ENCODE results near the gene AFG3L2.

AFG3L2 gene

GRCh38 chr18:12301263-12302005, 75.6 kb downstream of the AFG3L2 start:
- no peak for DNase-seq

- no peak for DNase-seq
Measured at GRCh38 chr18:12299862-12300261, 77.2 kb downstream of the AFG3L2 start.

DNA sequence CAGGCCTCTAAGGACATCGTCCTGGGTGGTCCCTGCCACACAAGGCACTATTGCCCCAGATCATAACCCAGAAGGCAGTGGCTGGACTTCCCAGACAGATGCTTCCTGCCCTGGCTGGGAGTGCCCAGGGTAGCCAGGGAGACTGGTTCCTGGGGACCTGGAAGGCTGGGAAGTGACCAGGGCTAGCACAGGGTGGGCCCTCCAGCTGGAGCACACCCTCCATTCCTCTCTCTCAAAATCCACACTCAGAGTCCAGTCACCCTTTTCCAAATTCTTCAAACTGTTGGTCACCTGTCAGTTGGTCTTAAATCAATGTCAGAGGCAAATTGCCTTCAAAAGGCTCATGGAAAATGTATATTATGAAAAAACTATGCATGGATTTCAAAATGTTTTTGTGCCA, 80.6 kb downstream of the AFG3L2 start:
- no peak for DNase-seq

DNA sequence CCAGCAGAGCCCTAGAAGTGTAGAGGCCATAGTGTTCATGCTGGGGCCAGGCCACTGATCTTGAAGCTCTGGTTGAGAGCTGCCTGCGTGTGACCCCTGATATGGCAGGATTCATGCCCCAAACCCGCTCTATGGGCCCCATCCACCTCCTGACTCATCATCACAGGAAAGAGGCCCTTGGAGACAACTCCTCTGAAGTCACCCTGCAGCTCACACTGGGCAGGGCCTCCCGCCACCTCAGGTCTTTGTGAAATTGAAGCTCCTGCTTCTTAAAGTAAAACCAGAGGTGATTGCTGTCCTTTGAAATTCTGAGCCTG, 81.0 kb downstream of the AFG3L2 start:
- DNase-seq, result no peak

DNA sequence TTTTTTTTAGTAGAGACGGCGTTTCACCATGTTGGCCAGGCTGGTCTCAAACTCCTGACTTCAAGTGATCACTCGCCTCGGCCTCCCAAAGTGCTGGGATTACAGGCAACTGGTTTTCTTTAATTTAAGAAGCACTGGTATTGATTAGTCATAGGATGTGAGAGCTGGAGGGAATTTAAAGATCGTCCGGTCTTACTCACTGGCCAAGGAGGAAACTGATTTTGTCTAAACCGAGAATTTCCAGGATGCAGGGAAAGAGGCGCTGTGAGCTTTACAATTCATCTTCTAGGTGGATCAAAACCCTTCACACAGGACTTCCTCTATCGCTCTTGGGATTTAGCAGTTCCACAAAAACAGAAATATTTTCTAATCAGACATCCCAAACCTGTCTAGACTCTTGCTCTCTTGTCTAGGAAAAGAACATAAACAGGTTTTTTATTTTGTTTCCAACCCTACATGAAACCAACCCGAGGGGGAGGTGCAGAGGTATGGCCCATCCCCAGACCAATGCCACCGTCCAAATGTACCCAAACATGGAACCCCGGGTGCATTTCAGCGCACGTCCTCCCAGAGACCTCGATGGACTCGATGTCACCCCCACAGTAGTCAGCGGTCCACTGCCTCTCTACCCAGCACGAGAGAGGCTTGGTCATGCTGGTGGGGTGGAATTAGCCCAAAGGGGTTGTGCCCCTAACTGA, 81.5 kb downstream of the AFG3L2 start:
- DNase-seq, result no peak

DNA sequence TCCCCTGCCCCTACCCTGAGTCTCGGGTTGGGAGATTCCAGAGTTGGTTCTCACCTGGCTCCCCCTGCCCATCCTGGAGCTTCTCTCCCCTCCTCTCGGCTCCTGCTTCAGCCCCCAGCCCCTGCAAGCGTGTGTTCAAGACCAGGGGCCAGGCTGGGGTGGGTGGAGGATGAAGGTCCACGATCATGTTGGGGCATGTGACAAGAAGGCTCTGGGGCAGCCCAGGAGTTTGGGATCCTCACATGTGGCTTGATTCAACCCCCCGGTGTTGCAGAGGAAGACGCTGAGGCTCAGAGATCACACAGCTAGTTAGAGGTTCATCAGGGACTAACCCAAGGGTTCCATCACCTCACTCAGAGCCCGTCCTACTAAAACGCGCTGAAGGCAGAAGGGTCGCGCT, 83.2 kb downstream of the AFG3L2 start:
- no peak for DNase-seq

DNA sequence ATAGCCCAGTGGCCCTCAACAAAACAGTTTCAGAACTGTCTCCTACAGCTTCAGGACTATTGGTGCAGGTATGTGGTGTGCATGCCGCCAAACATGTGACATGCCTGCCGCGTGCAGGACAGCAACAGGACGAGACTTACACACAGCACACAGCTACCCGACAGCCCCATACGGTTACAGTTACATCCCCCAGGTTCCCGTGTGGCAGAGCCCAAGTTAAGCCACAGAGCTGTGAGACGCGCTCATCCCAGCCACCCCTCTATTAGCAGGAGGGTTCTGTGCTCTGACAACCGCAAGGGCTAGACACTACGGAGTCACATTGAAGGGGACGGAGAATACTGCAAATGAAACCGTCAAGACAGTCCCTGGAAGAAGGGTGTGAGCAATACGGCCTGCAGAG, 85.3 kb downstream of the AFG3L2 start:
- DNase-seq, result no peak

DNA sequence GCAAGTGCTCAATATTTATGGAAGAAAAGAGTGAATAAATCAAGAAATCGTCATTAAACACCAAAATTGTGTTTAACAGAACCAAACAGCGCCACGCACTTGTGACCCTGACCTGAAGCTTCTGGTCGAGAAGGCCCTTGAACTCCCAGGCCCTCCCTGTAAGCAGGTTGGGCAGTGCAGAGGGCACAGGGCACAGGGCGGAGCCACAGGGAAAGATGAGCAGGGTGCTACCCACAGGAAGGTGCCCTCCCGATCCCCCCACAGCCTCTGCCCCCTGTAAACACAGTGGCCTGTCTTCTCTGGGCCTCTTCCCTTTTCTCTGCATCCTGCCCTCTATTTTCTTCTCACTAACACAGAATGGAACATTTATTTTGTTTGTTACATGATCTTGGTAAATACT, 85.9 kb downstream of the AFG3L2 start:
- DNase-seq, result no peak

- no peak for DNase-seq
Measured at GRCh38 chr18:12290086-12290485, 86.9 kb downstream of the AFG3L2 start.

- DNase-seq, result no peak
Measured at GRCh38 chr18:12288403-12288755, 88.6 kb downstream of the AFG3L2 start.

GRCh38 chr18:12287684-12288402, 89.2 kb downstream of the AFG3L2 start:
- DNase-seq, result no peak

GRCh38 chr18:12287131-12287681, 89.8 kb downstream of the AFG3L2 start:
- no peak for DNase-seq

DNA sequence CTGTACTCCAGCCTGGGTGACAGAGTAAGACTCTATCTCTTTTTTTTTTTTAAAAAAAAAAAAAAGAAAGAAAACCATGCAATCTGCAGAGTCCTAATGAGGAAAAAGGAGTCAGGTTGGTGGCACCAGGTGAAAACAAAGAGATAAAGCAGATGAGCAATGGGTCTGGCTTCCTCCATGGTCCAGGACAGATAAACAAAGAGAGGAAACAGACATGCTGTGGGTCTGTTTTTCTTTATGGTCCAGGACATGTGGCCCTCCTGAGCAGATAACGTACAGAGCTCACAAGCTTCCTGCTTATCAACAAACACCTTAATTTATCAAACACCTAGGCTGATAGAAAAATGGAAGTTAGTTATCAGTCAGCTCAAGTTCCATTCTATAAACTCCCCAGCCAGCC, 93.4 kb downstream of the AFG3L2 start:
- DNase-seq, result no peak

DNA sequence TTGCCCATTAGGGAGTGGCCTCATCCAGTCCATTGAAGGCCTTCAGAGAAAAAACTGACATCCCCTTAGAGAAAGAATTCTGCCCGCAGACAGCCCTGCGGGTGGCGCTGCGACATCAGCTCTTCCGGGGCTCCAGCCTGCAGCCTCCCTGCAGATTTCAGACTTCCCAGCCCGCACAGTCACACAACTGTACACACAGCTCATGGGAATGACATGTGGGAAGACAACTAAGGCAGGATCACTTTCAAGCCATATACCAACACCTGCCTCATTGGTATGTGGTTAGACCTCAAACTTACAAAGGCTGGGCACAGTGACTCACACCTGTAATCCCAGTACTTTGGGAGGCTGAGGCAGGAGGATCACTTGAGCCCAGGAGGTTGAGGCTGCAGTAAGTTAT, 93.8 kb downstream of the AFG3L2 start:
- DNase-seq, result no peak

DNA sequence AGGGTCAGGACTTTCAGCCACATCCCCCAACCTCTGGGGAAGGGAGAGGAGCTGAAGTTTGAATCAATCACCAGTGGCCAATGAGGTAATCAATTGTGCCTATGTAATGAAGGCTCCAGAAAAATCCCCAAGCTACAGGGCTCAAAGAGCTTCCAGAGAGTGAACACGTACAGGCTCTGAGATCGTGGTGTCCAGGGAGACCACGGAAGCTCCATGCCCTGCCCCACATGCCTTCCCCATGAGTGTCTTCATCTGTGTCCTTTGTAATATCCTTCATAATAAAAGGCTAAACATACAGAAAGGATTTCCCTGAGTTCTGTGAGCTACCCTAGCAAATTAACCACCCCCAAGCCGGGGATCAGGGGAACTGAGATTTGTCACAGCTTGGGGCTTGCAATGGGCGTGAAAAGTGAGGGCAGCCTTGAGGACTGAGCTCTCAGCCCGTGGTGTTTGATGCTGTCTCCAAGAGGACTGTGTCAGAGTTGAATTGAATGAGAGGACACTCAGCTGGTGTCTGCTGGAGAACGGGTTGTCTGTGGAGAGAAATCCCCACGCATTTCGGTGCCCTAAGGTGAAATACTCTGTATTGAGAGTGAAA, 94.5 kb downstream of the AFG3L2 start:
- DNase-seq, result no peak

- no peak for DNase-seq
Measured at GRCh38 chr18:12281861-12282260, 95.2 kb downstream of the AFG3L2 start.

GRCh38 chr18:12279781-12280531, 97.1 kb downstream of the AFG3L2 start:
- no peak for DNase-seq

All from NCI-H2107 (cell line).